GM21529 (cell line): ENCODE measurements around the gene FBN2.
"Not testable (repeated sequence)": the region's sequence is repeated elsewhere in the genome, so short reads cannot be mapped to it uniquely, and the experiment has no call there.

Experiments used
- ATAC-seq: cut with Tn5 transposase; IDR thresholded peaks from one replicate; pipeline ENCODE4 v1.9.1; 2021; ENCODE audit not compliant: unreplicated experiment

FBN2 gene

GRCh38 chr5:128366147-128366546, 171.9 kb downstream of the FBN2 start:
- no peak for ATAC-seq

GRCh38 chr5:128362370-128362769, 175.7 kb downstream of the FBN2 start:
- no peak for ATAC-seq

- no peak for ATAC-seq
Measured at GRCh38 chr5:128358826-128359225, 179.2 kb downstream of the FBN2 start.

- no peak for ATAC-seq
Measured at GRCh38 chr5:128357226-128357625, 180.8 kb downstream of the FBN2 start.

- no peak for ATAC-seq
Measured at GRCh38 chr5:128355961-128356360, 182.1 kb downstream of the FBN2 start.

- ATAC-seq, result no peak
Measured at GRCh38 chr5:128353441-128354107, 184.5 kb downstream of the FBN2 start.

- ATAC-seq, result no peak
Measured at GRCh38 chr5:128350705-128351104, 187.3 kb downstream of the FBN2 start.

GRCh38 chr5:128349044-128349858, 188.8 kb downstream of the FBN2 start:
- no peak for ATAC-seq

GRCh38 chr5:128346038-128346437, 192.0 kb downstream of the FBN2 start:
- ATAC-seq, result no peak

- no peak for ATAC-seq
Measured at GRCh38 chr5:128345247-128345646, 192.8 kb downstream of the FBN2 start.

GRCh38 chr5:128343168-128343567, 194.9 kb downstream of the FBN2 start:
- ATAC-seq, result no peak

- no peak for ATAC-seq
Measured at GRCh38 chr5:128341056-128341455, 197.0 kb downstream of the FBN2 start.

- no peak for ATAC-seq
Measured at GRCh38 chr5:128340648-128341047, 197.4 kb downstream of the FBN2 start.

GRCh38 chr5:128339585-128339984, 198.5 kb downstream of the FBN2 start:
- ATAC-seq, result no peak

- ATAC-seq, result no peak
Measured at GRCh38 chr5:128338649-128339048, 199.4 kb downstream of the FBN2 start.

- ATAC-seq, result no peak
Measured at GRCh38 chr5:128335339-128335738, 202.7 kb downstream of the FBN2 start.

GRCh38 chr5:128334010-128334716, 203.9 kb downstream of the FBN2 start:
- ATAC-seq, result no peak

- ATAC-seq, result no peak
Measured at GRCh38 chr5:128331261-128331660, 206.8 kb downstream of the FBN2 start.

GRCh38 chr5:128329386-128329939, 208.6 kb downstream of the FBN2 start:
- ATAC-seq, result no peak

GRCh38 chr5:128328446-128328845, 209.6 kb downstream of the FBN2 start:
- ATAC-seq, result no peak

GRCh38 chr5:128328007-128328406, 210.0 kb downstream of the FBN2 start:
- ATAC-seq, result no peak

GRCh38 chr5:128321418-128321817, 216.6 kb downstream of the FBN2 start:
- ATAC-seq, result not testable (repeated sequence)
